ENCODE results near the gene B4GALT2.

DNA sequence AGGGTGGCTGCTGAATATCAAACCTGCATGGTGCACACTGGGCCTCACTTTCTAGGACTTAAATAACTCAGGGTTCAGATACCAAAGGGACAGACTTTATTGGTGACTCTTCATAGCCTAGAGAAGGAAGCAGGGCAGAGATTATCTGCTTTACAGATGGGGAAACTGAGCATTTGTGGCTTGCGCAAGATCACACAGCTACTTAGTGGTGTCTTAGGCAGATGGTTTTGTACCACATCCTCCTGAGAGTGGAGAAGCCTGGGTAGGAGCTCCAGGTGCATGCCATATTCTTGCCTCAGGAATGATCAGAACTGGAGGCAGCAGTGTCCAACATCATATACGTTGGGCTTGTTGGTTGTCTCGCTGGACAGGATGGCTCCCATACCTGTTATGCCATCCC, 16.0 kb upstream of the B4GALT2 start:
- TF ChIP-seq ZNF274 (IDR thresholded peaks at IDR 0.05; ENCODE audit: low read depth, low read length) (no peak), YY1 (IDR thresholded peaks at IDR 0.05; ENCODE audit: insufficient read depth, insufficient read length) (no peak)

Measured in NT2/D1 (cell line).